GM12801 (cell line): ENCODE results near the gene PCNT.

ENCODE experiments used
- CTCF ChIP-seq: IDR thresholded peaks from one replicate; pipeline ENCODE4 v1.5.1; 2011; ENCODE audit warnings: control low read depth; ENCODE audit not compliant: insufficient read length; ENCODE audit errors: extremely low read depth

The PCNT gene

GRCh38 chr21:46356494-46357334 lies 32.8 kb downstream of the PCNT start:
- no peak for TF ChIP-seq CTCF

- TF ChIP-seq CTCF, result no peak
Observed at GRCh38 chr21:46357335-46357604, 33.3 kb downstream of the PCNT start.

GRCh38 chr21:46357684-46358425 lies 33.9 kb downstream of the PCNT start:
- TF ChIP-seq CTCF, result no peak

- TF ChIP-seq CTCF, result no peak
Observed at GRCh38 chr21:46361176-46361575, 37.2 kb downstream of the PCNT start.

GRCh38 chr21:46361935-46362334 lies 38.0 kb downstream of the PCNT start:
- TF ChIP-seq CTCF, result no peak

GRCh38 chr21:46362946-46363345 lies 39.0 kb downstream of the PCNT start:
- no peak for TF ChIP-seq CTCF

- TF ChIP-seq CTCF, result no peak
Observed at GRCh38 chr21:46363698-46364097, 39.7 kb downstream of the PCNT start.
